ENCODE results near the gene FRAT1.

DNA sequence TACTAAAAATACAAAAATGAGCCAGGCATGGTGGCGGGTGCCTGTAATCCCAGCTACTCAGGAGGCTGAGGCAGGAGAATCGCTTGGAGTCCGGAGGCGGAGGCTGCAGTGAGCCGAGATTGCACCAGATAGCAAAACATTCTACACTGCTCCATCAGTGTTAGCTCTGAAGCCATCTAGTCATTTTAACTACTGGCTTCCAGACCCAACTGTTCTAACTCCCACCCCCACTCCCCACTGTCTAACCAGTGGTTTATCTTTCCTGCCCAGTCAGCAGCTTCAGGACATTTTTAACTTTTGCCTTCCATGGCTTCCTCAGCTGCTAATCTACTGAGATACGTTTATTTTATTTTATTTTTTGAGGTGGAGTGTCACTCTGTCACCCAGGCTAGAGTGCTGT lies 6.2 kb upstream of the FRAT1 start:
- TF ChIP-seq, protein P1, sequence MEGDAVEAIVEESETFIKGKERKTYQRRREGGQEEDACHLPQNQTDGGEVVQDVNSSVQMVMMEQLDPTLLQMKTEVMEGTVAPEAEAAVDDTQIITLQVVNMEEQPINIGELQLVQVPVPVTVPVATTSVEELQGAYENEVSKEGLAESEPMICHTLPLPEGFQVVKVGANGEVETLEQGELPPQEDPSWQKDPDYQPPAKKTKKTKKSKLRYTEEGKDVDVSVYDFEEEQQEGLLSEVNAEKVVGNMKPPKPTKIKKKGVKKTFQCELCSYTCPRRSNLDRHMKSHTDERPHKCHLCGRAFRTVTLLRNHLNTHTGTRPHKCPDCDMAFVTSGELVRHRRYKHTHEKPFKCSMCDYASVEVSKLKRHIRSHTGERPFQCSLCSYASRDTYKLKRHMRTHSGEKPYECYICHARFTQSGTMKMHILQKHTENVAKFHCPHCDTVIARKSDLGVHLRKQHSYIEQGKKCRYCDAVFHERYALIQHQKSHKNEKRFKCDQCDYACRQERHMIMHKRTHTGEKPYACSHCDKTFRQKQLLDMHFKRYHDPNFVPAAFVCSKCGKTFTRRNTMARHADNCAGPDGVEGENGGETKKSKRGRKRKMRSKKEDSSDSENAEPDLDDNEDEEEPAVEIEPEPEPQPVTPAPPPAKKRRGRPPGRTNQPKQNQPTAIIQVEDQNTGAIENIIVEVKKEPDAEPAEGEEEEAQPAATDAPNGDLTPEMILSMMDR (IDR thresholded peaks at IDR 0.05) = no peak
- no peak for TF ChIP-seq EP300 (IDR thresholded peaks at IDR 0.05)

Measured in ovary (tissue), 3 donors.